ENCODE measurements around the gene CREB5.

GRCh38 chr7:28681693-28682310 lies 269.5 kb downstream of the CREB5 start:
- TF ChIP-seq EZH2phosphoT487 (IDR thresholded peaks at IDR 0.05; ENCODE audit: unreplicated experiment) (no peak), POLR2AphosphoS5 (IDR thresholded peaks at IDR 0.05; ENCODE audit: low read depth) (no peak), CTCF (conservative IDR thresholded peaks at IDR 0.05; ENCODE audit: low read depth in 2 of 2) (no peak), JUNB (IDR thresholded peaks at IDR 0.05; ENCODE audit: unreplicated experiment) (no peak), EZH2 (IDR thresholded peaks at IDR 0.05; ENCODE audit: low read depth, unreplicated experiment) (no peak), ZNF114 (CRISPR knock-in tag; IDR thresholded peaks at IDR 0.05) (no peak)
